HG03520 (cell line): ENCODE results near the gene ZDHHC14.

Source experiments
- ATAC-seq: cut with Tn5 transposase; IDR thresholded peaks from one replicate; pipeline ENCODE4 v1.9.1; 2021; ENCODE audit warnings: mild to moderate bottlenecking, moderate library complexity; ENCODE audit not compliant: unreplicated experiment

ZDHHC14 gene

GRCh38 chr6:157530126-157530525, 149.1 kb downstream of the ZDHHC14 start:
- no peak for ATAC-seq

GRCh38 chr6:157530724-157531168, 149.8 kb downstream of the ZDHHC14 start:
- ATAC-seq: no peak

- no peak for ATAC-seq
Measured at GRCh38 chr6:157531169-157531985, 150.4 kb downstream of the ZDHHC14 start.

GRCh38 chr6:157531986-157532365, 151.0 kb downstream of the ZDHHC14 start:
- ATAC-seq: no peak

- ATAC-seq: no peak
Measured at GRCh38 chr6:157533048-157533871, 152.3 kb downstream of the ZDHHC14 start.

GRCh38 chr6:157534134-157534871, 153.3 kb downstream of the ZDHHC14 start:
- ATAC-seq: no peak

GRCh38 chr6:157534977-157535339, 154.0 kb downstream of the ZDHHC14 start:
- no peak for ATAC-seq

- peak; percentile 68 for ATAC-seq
Measured at GRCh38 chr6:157535340-157536222, 154.6 kb downstream of the ZDHHC14 start.

GRCh38 chr6:157536223-157536545, 155.2 kb downstream of the ZDHHC14 start:
- no peak for ATAC-seq

GRCh38 chr6:157537556-157537955, 156.6 kb downstream of the ZDHHC14 start:
- no peak for ATAC-seq

GRCh38 chr6:157538168-157538567, 157.2 kb downstream of the ZDHHC14 start:
- ATAC-seq: no peak

- no peak for ATAC-seq
Measured at GRCh38 chr6:157538698-157539097, 157.7 kb downstream of the ZDHHC14 start.

GRCh38 chr6:157539421-157539822, 158.4 kb downstream of the ZDHHC14 start:
- no peak for ATAC-seq

GRCh38 chr6:157539900-157540752, 159.1 kb downstream of the ZDHHC14 start:
- no peak for ATAC-seq

- no peak for ATAC-seq
Measured at GRCh38 chr6:157541618-157542413, 160.8 kb downstream of the ZDHHC14 start.

- no peak for ATAC-seq
Measured at GRCh38 chr6:157542414-157543160, 161.6 kb downstream of the ZDHHC14 start.

GRCh38 chr6:157546321-157546720, 165.3 kb downstream of the ZDHHC14 start:
- no peak for ATAC-seq

GRCh38 chr6:157547112-157547511, 166.1 kb downstream of the ZDHHC14 start:
- no peak for ATAC-seq
